Ectodermal cell (in vitro differentiated cells): ENCODE measurements around the gene LRP1B.

ENCODE experiments used
- H3K27ac ChIP-seq: 2 replicates; pipeline ENCODE4 v1.7.0; 2013; ENCODE audit warnings: mild to moderate bottlenecking, low read depth, low read length; ENCODE audit not compliant: insufficient read depth, poor library complexity, severe bottlenecking
- H3K27me3 ChIP-seq: 2 replicates; pipeline ENCODE4 v1.7.0; 2013; ENCODE audit warnings: mild to moderate bottlenecking, low read length; ENCODE audit not compliant: insufficient read depth, control insufficient read depth, poor library complexity, severe bottlenecking
- H3K36me3 ChIP-seq: one replicate; pipeline ENCODE4 v1.7.0; 2013; ENCODE audit warnings: low read length; ENCODE audit not compliant: control insufficient read depth, insufficient read depth
- H3K4me1 ChIP-seq: one replicate; pipeline ENCODE4 v1.7.0; 2013; ENCODE audit warnings: low read length; ENCODE audit not compliant: control insufficient read depth, insufficient read depth
- H3K4me3 ChIP-seq: 2 replicates; pipeline ENCODE4 v1.7.0; 2013; ENCODE audit warnings: low read depth, low read length, control low read depth; ENCODE audit not compliant: insufficient read depth
- H3K9me3 ChIP-seq: 2 replicates; pipeline ENCODE4 v1.7.0; 2013; ENCODE audit warnings: mild to moderate bottlenecking, low read length, moderate library complexity; ENCODE audit not compliant: control insufficient read depth
- WGBS, 2 experiments: methylation state at CpG; one replicate each; pipeline ENCODE4 v1.1.7; 2013; ENCODE audit warnings: missing lambda C conversion rate in 2 of 2; 5-methylcytosine and 5-hydroxymethylcytosine counted together

The LRP1B gene

DNA sequence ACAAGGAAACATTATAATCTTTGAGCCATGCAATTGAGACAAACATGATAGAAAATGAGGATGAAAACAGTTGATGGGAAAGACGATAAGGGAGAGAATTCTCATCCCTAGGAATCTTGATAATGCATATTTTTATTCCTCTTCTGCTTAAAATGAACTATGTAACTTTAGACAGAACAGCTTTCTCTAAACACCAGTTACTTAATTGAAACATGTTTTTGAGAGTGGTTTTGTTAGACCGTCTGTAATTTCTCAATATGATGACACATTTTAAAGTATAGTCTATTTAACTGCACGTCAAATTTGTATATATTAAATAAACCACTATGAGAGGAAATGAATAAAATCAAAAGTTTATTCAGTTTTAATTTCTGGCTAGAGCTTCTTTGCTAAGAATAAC lies 1896.7 kb downstream of the LRP1B start:
- H3K4me3 ChIP-seq, result no peak overlapping the region
- H3K27ac ChIP-seq, result no peak overlapping the region
- no peaks in the 10 kb centered on the region for H3K4me1 ChIP-seq
- no peaks in the 10 kb centered on the region for H3K36me3 ChIP-seq
- no peaks in the 10 kb centered on the region for H3K27me3 ChIP-seq
- H3K9me3 ChIP-seq, result no peaks in the 10 kb centered on the region
- WGBS, 2 experiments, result 57% methylated on average over 1 of the region's 3 CpGs; no CpG with 5 or more reads in 1 of the 2 experiments

DNA sequence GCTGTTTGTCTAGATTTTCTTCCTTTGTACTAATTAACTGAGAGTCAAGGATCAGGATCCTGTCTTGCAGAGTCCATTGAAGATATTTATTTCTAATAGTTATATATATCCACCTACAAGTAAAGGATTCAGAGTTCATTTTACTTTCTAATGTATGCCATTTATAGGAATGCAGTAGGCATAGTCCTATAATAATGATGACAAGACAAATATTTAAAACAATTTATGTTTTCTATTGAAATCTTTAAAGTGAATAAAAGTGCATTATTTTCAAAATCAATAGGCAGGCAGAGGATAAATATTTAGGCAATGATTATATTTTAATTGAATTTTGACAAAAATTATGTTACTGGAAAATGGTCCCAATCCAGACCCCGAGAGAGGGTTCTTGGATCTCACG lies 1919.9 kb downstream of the LRP1B start:
- H3K27ac ChIP-seq, result no peak overlapping the region
- H3K9me3 ChIP-seq, result no peaks in the 10 kb centered on the region
- H3K36me3 ChIP-seq, result no peaks in the 10 kb centered on the region
- H3K4me3 ChIP-seq, result no peak overlapping the region
- no peaks in the 10 kb centered on the region for H3K27me3 ChIP-seq
- H3K4me1 ChIP-seq, result no peaks in the 10 kb centered on the region
- 98% methylated on average over 2 of the region's 2 CpGs for whole genome bisulfite sequencing, 2 experiments

DNA sequence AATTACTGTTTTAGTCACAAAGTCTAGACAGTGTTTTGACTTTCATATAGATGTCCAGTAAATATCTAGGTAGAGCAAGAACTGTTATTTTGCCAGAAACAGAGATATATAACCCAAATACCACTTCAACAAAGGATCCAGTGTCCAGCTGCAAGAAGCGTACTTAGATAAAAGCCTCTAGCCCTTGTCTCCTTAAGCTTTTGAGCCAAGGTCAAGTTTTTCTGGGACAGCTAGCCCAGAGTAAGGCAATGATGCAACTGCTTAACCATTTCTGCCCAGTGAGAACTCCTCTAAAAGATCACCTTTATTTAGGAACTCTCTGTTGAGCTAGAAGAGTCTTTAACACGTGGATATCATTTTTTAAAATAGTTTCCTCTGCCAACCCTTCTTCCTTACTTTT lies 1925.7 kb downstream of the LRP1B start:
- H3K36me3 ChIP-seq, result no peaks in the 10 kb centered on the region
- no peaks in the 10 kb centered on the region for H3K27me3 ChIP-seq
- no peaks in the 10 kb centered on the region for H3K4me1 ChIP-seq
- H3K4me3 ChIP-seq, result no peak overlapping the region
- H3K9me3 ChIP-seq, result no peaks in the 10 kb centered on the region
- H3K27ac ChIP-seq, result no peak overlapping the region
- WGBS, 2 experiments, result 90 to 94% methylated on average over 2 of the region's 2 CpGs

DNA sequence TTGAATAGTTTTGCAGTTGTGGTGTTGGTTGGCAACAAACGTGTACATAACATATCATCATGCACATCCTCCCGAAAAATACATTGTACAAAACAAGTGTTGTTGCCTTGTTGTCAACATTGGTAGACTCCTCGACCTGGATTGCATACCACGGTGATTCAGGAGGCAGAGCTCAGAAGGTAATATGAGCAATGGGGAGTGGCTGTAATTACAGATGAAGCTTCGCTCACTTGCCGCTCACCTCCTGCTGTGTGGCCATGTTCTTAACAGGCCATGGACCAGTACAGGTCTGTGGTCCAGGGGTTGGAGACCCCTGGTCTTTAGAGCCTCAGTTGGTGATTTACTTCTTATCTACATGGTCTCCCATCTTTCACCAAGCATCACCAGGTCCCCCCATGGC lies 1927.5 kb downstream of the LRP1B start:
- Histone ChIP-seq H3K27me3 (no peaks in the 10 kb centered on the region), H3K4me1 (no peaks in the 10 kb centered on the region), H3K27ac (no peak overlapping the region), H3K9me3 (no peaks in the 10 kb centered on the region), H3K4me3 (no peak overlapping the region), H3K36me3 (no peaks in the 10 kb centered on the region)
- 95 to 97% methylated on average over 6 of the region's 6 CpGs for WGBS, 2 experiments

- Histone ChIP-seq H3K27me3 (no peaks in the 10 kb centered on the region), H3K4me3 (no peak overlapping the region), H3K27ac (no peak overlapping the region), H3K9me3 (no peaks in the 10 kb centered on the region), H3K4me1 (no peaks in the 10 kb centered on the region), H3K36me3 (no peaks in the 10 kb centered on the region)
- 93 to 95% methylated on average over 2 of the region's 2 CpGs for WGBS, 2 experiments
Measured at GRCh38 chr2:140201572-140201971, 1929.2 kb downstream of the LRP1B start.

DNA sequence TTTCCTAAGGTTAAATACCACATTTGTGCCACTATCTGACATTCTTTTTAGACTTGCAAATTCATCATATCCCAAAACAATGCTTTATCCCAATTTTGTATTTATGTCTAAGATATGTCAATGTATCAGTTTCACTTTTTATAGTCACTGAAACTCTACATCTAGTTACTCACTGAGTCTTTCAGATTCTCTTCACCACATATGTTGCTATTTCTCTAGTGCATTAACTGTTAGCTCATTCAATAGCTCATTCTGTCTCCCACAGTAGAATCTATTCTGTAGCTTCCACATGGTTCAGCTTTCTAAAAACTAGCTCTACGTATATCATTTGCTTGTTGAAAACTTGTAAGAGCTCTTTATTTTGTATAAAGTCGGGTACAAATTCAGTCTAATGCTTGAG lies 1930.1 kb downstream of the LRP1B start:
- no peaks in the 10 kb centered on the region for H3K27me3 ChIP-seq
- 77 to 78% methylated on average over 1 to 2 of the region's 2 CpGs for WGBS, 2 experiments
- no peak overlapping the region for H3K4me3 ChIP-seq

GRCh38 chr2:140200307-140200706 lies 1930.5 kb downstream of the LRP1B start:
- H3K36me3 ChIP-seq, result no peaks in the 10 kb centered on the region
- no CpG with 5 or more reads among the region's 1 CpG for WGBS, 2 experiments
- no peaks in the 10 kb centered on the region for H3K4me1 ChIP-seq
- no peaks in the 10 kb centered on the region for H3K9me3 ChIP-seq
- no peaks in the 10 kb centered on the region for H3K27me3 ChIP-seq
- H3K4me3 ChIP-seq, result no peak overlapping the region
- no peak overlapping the region for H3K27ac ChIP-seq

More for the DNA sequence above, 1930.1 kb downstream of the LRP1B start:
- H3K4me1 ChIP-seq, result no peaks in the 10 kb centered on the region
- no peaks in the 10 kb centered on the region for H3K9me3 ChIP-seq
- H3K36me3 ChIP-seq, result no peaks in the 10 kb centered on the region
- no peak overlapping the region for H3K27ac ChIP-seq

DNA sequence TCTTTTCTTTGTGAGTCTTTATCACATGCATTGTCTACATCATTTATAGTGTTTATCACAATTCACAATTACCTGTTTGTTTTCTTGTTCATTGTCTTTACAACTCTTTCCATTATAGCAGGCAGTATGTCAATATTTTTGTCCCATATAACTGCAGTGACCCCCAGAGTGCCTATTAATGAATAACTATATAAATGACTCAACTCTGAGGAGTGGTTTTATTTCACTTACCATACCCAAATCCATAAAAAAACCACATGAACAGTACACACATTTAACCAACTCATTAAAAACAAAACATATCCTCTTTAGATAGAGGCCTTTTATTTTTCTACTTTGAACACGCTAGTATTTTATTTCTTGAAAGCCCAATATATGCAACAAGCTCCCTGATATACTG lies 1931.5 kb downstream of the LRP1B start:
- Histone ChIP-seq H3K4me1 (no peaks in the 10 kb centered on the region), H3K27me3 (no peaks in the 10 kb centered on the region), H3K4me3 (no peak overlapping the region), H3K27ac (no peak overlapping the region), H3K9me3 (no peaks in the 10 kb centered on the region), H3K36me3 (no peaks in the 10 kb centered on the region)
- WGBS, 2 experiments, result 88 to 94% methylated on average over 1 of the region's 1 CpG

- no peaks in the 10 kb centered on the region for H3K4me1 ChIP-seq
- WGBS, 2 experiments, result 89 to 98% methylated on average over 3 to 4 of the region's 4 CpGs
- H3K9me3 ChIP-seq, result no peaks in the 10 kb centered on the region
- no peaks in the 10 kb centered on the region for H3K27me3 ChIP-seq
- no peaks in the 10 kb centered on the region for H3K36me3 ChIP-seq
- H3K4me3 ChIP-seq, result no peak overlapping the region
- H3K27ac ChIP-seq, result no peak overlapping the region
Measured at GRCh38 chr2:140187086-140187485, 1943.7 kb downstream of the LRP1B start.

GRCh38 chr2:140186313-140186712 lies 1944.5 kb downstream of the LRP1B start:
- Histone ChIP-seq H3K27me3 (no peaks in the 10 kb centered on the region), H3K36me3 (no peaks in the 10 kb centered on the region), H3K27ac (no peak overlapping the region)

DNA sequence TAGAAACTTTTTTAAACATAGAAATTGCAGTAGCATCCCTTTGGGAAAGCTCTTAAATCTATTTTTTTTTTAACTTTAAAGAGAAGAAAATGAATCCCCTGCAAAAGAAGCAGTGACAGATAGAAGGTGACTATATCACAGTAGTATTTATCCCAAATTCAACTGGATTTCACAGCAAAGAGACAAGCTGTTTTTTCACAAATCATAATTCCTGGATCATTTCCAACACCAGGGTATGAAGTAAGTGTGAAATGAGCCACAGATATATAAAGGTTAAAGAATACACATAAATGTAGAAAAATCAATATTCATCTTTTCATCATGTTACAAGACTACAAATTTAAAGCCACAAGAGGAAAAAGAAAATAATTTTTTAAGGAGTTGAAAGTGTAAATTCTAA lies 1945.7 kb downstream of the LRP1B start:
- Histone ChIP-seq H3K27ac (no peak overlapping the region), H3K36me3 (no peaks in the 10 kb centered on the region), H3K27me3 (no peaks in the 10 kb centered on the region), H3K4me1 (no peaks in the 10 kb centered on the region), H3K4me3 (no peak overlapping the region), H3K9me3 (no peaks in the 10 kb centered on the region)

More at GRCh38 chr2:140186313-140186712, 1944.5 kb downstream of the LRP1B start:
- Histone ChIP-seq H3K9me3 (no peaks in the 10 kb centered on the region), H3K4me3 (no peak overlapping the region), H3K4me1 (no peaks in the 10 kb centered on the region)
- WGBS, 2 experiments, result 92 to 94% methylated on average over 4 of the region's 4 CpGs
